Measurements from ENCODE around the gene CCDC112.

The CCDC112 gene

DNA sequence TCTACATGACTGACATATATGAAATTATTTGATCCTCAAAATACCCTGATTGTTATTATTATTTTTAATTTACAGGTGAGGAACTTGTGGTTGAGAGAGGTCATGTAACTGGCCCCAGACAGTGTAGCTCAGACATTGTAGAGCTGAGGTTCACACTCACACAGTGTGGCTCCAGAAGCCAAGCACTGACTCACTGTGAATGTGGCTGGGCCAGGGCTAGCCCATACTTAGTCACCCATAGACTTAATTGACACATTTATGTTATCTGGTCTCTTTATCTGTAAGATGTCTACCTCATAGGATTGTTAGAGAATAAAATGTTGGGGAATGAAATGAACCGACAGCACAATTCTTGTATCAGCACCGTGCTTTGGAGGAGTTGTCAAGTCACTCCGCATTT lies 24.9 kb upstream of the CCDC112 start:
- no peak overlapping the region for H3K27ac ChIP-seq (ENCODE audit: low read depth, low read length)
- no peak overlapping the region for H3K4me3 ChIP-seq (ENCODE audit: insufficient read depth, low read length, poor library complexity, severe bottlenecking)
- H3K79me2 ChIP-seq (ENCODE audit: insufficient read depth, low read length): no peaks in the 10 kb centered on the region

DNA sequence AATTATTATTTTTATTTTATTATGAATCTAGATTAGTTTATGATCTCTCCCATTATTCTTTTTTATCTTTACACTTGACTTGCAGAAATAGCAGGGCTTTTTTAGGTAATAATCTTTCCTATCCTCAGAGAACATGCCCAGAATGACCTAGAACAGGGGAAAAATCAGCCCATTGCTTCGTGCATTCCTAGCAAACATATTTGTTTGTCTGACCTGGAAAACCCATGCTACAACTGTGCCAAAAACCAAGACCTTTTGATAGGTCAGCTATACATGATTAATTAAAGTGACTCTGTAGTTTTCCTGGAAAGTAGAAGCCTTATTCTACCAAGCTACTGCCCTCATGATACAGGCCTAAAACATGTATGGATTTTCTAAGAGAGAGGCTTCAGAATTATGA lies 24.1 kb upstream of the CCDC112 start:
- no peaks in the 10 kb centered on the region for H3K27me3 ChIP-seq (ENCODE audit: low read length)
- no peaks in the 10 kb centered on the region for H4K20me1 ChIP-seq (ENCODE audit: low read depth, low read length)
- H3F3A ChIP-seq (ENCODE audit: insufficient read depth): no peaks in the 10 kb centered on the region
- no peaks in the 10 kb centered on the region for H3K9me3 ChIP-seq (ENCODE audit: insufficient read depth, low read length)
- H3K36me3 ChIP-seq (ENCODE audit: low read length): no peaks in the 10 kb centered on the region
- TF ChIP-seq EZH2phosphoT487 (conservative IDR thresholded peaks at IDR 0.05; ENCODE audit: low read length): no peak
- TF ChIP-seq, protein P1, sequence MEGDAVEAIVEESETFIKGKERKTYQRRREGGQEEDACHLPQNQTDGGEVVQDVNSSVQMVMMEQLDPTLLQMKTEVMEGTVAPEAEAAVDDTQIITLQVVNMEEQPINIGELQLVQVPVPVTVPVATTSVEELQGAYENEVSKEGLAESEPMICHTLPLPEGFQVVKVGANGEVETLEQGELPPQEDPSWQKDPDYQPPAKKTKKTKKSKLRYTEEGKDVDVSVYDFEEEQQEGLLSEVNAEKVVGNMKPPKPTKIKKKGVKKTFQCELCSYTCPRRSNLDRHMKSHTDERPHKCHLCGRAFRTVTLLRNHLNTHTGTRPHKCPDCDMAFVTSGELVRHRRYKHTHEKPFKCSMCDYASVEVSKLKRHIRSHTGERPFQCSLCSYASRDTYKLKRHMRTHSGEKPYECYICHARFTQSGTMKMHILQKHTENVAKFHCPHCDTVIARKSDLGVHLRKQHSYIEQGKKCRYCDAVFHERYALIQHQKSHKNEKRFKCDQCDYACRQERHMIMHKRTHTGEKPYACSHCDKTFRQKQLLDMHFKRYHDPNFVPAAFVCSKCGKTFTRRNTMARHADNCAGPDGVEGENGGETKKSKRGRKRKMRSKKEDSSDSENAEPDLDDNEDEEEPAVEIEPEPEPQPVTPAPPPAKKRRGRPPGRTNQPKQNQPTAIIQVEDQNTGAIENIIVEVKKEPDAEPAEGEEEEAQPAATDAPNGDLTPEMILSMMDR (IDR thresholded peaks at IDR 0.05; ENCODE audit: insufficient read depth, low read length, poor library complexity, severe bottlenecking): no peak
- H2AFZ ChIP-seq (ENCODE audit: low read depth, low read length, severe bottlenecking): no peak overlapping the region
- no peak overlapping the region for H3K4me3 ChIP-seq (ENCODE audit: insufficient read depth, low read length, poor library complexity, severe bottlenecking)
- no peak overlapping the region for H3K27ac ChIP-seq (ENCODE audit: low read depth, low read length)
- no peaks in the 10 kb centered on the region; the same call in 1 of the 2 replicates for H3K9me2 ChIP-seq (replicated peaks; ENCODE audit: insufficient read depth, low read length)
- H3K79me2 ChIP-seq (ENCODE audit: insufficient read depth, low read length): no peaks in the 10 kb centered on the region
- H3K4me2 ChIP-seq (ENCODE audit: low read depth, low read length, poor library complexity, severe bottlenecking): no peak overlapping the region
- no peak overlapping the region for H3K9ac ChIP-seq (ENCODE audit: low read length)

More for the DNA sequence above, 24.9 kb upstream of the CCDC112 start:
- no peaks in the 10 kb centered on the region for H3F3A ChIP-seq (ENCODE audit: insufficient read depth)
- no peak overlapping the region for H3K4me2 ChIP-seq (ENCODE audit: low read depth, low read length, poor library complexity, severe bottlenecking)
- H3K9me2 ChIP-seq (replicated peaks; ENCODE audit: insufficient read depth, low read length): no peaks in the 10 kb centered on the region; the same call in 1 of the 2 replicates
- H3K27me3 ChIP-seq (ENCODE audit: low read length): no peaks in the 10 kb centered on the region
- no peaks in the 10 kb centered on the region for H3K9me3 ChIP-seq (ENCODE audit: insufficient read depth, low read length)
- no peak overlapping the region for H2AFZ ChIP-seq (ENCODE audit: low read depth, low read length, severe bottlenecking)
- no peak for TF ChIP-seq EZH2phosphoT487 (conservative IDR thresholded peaks at IDR 0.05; ENCODE audit: low read length)
- TF ChIP-seq, protein P1 (IDR thresholded peaks at IDR 0.05; ENCODE audit: insufficient read depth, low read length, poor library complexity, severe bottlenecking): no peak
- no peaks in the 10 kb centered on the region for H3K36me3 ChIP-seq (ENCODE audit: low read length)
- H4K20me1 ChIP-seq (ENCODE audit: low read depth, low read length): no peaks in the 10 kb centered on the region
- no peak overlapping the region for H3K9ac ChIP-seq (ENCODE audit: low read length)

DNA sequence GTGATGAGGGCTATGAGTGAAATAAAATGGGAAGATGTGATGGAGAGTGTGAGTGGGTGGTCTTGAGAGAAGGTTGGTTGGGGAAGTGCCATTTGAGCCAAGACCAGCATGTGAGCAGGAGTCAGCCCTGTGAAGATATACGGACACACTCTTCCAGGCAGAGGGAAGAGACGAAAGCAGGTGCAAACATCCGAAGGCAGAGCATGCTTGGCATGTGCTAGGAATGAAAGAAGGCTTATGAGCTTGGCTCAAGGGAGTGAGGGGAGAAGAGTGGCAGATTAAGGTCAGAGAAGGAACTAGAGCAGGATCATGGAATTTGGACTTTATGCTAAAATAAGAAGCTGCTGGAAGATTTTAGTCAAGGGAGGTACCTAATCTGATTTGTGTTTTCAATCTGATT lies 23.6 kb upstream of the CCDC112 start:
- H3K27me3 ChIP-seq (ENCODE audit: low read length): no peaks in the 10 kb centered on the region
- H3K9me2 ChIP-seq (replicated peaks; ENCODE audit: insufficient read depth, low read length): no peaks in the 10 kb centered on the region; the same call in 1 of the 2 replicates
- H3K36me3 ChIP-seq (ENCODE audit: low read length): no peaks in the 10 kb centered on the region
- no peaks in the 10 kb centered on the region for H4K20me1 ChIP-seq (ENCODE audit: low read depth, low read length)
- H3K79me2 ChIP-seq (ENCODE audit: insufficient read depth, low read length): no peaks in the 10 kb centered on the region
- no peak overlapping the region for H3K9ac ChIP-seq (ENCODE audit: low read length)
- TF ChIP-seq EZH2phosphoT487 (conservative IDR thresholded peaks at IDR 0.05; ENCODE audit: low read length): no peak
- TF ChIP-seq, protein P1 (IDR thresholded peaks at IDR 0.05; ENCODE audit: insufficient read depth, low read length, poor library complexity, severe bottlenecking): no peak
- no peak overlapping the region for H3K4me3 ChIP-seq (ENCODE audit: insufficient read depth, low read length, poor library complexity, severe bottlenecking)
- H3K4me2 ChIP-seq (ENCODE audit: low read depth, low read length, poor library complexity, severe bottlenecking): no peak overlapping the region
- H3K27ac ChIP-seq (ENCODE audit: low read depth, low read length): no peak overlapping the region
- H3K9me3 ChIP-seq (ENCODE audit: insufficient read depth, low read length): no peaks in the 10 kb centered on the region
- no peaks in the 10 kb centered on the region for H3F3A ChIP-seq (ENCODE audit: insufficient read depth)
- H2AFZ ChIP-seq (ENCODE audit: low read depth, low read length, severe bottlenecking): no peak overlapping the region
